Gastroesophageal sphincter (tissue), 4 donors: ENCODE measurements around the gene CYFIP1. TPM values are rescaled to one million over a fixed set of nuclear protein-coding genes. Genes with fewer than 3 reads are reported as not detected.

ENCODE experiments used
- ATAC-seq: fragments of 150-250 bp; one replicate; pipeline ENCODE4 v1.9.1; 2016; ENCODE audit warnings: mild to moderate bottlenecking, moderate library complexity
- H3K27ac ChIP-seq, 4 donors: fragments of 200-600 bp; sonication (generic) in 3 of 4; 1 replicate in 3 of 4; 2 replicates in 1 of 4; pipeline ENCODE4 v1.5.1; 2016 to 2019
- H3K27me3 ChIP-seq: fragments of 200-600 bp; sonication (generic); one replicate; pipeline ENCODE4 v1.5.1; 2019
- H3K36me3 ChIP-seq, 2 donors: fragments of 200-600 bp; sonication (generic); one replicate each; pipeline ENCODE4 v1.5.1; 2019; ENCODE audit warnings: control low read depth in 1 of 2
- H3K4me1 ChIP-seq, 3 donors: fragments of 200-600 bp; sonication (generic); 1 replicate in 2 of 3; 2 replicates in 1 of 3; pipeline ENCODE4 v1.5.1; 2016 to 2019; ENCODE audit warnings: control low read depth in 2 of 3
- H3K4me3 ChIP-seq, 2 donors: fragments of 200-600 bp; sonication (generic); one replicate each; pipeline ENCODE4 v1.5.1; 2019; ENCODE audit warnings: mild to moderate bottlenecking in 1 of 2, moderate library complexity in 1 of 2
- H3K9me3 ChIP-seq, 3 donors: fragments of 200-600 bp; sonication (generic); one replicate each; pipeline ENCODE4 v1.5.1; 2017 to 2019; ENCODE audit warnings: control low read depth in 2 of 3
- EP300 ChIP-seq: sonication (generic); formaldehyde crosslinking; IDR thresholded peaks from one replicate; pipeline ENCODE4 v1.6.1; 2017; ENCODE audit warnings: antibody characterized with exemption, mild to moderate bottlenecking
- POLR2A ChIP-seq, 2 donors: fragments of 450-650 bp; IDR thresholded peaks; one replicate each; pipeline ENCODE4 v1.6.1; 2017; ENCODE audit warnings: antibody characterized with exemption in 2 of 2, mild to moderate bottlenecking in 2 of 2, moderate library complexity in 1 of 2
- POLR2AphosphoS5 ChIP-seq: sonication (generic); formaldehyde crosslinking; IDR thresholded peaks from one replicate; pipeline ENCODE4 v1.6.1; 2017; ENCODE audit warnings: antibody characterized with exemption
- WGBS, 2 donors: methylation state at CpG; one replicate each; pipeline ENCODE4 v1.1.5; 2018; ENCODE audit warnings: low coverage in 1 of 2; 5-methylcytosine and 5-hydroxymethylcytosine counted together
- total RNA-seq, 4 donors: library from RNA; depleted of rRNA; stranded (reverse); fragments of >200 nt; gene quantifications; one replicate each; pipeline ENCODE4 v1.1.0, GENCODE V29; 2016
- TF ChIP-seq, protein P1 (sequence below), 4 experiments: fragments of 200-600 bp in 2 of 4; fragments of 450-650 bp in 2 of 4; sonication (generic) in 1 of 4; IDR thresholded peaks; one replicate each; pipeline ENCODE4 v1.5.1; 2017 to 2019; ENCODE audit warnings: antibody characterized with exemption in 4 of 4, mild to moderate bottlenecking in 2 of 4, moderate library complexity in 2 of 4

CYFIP1 gene
- 100 to 1,000 TPM in 2 of 4 donors, 10 to 100 TPM in 2; 82.3 to 116 (median 101) TPM for total RNA-seq

DNA sequence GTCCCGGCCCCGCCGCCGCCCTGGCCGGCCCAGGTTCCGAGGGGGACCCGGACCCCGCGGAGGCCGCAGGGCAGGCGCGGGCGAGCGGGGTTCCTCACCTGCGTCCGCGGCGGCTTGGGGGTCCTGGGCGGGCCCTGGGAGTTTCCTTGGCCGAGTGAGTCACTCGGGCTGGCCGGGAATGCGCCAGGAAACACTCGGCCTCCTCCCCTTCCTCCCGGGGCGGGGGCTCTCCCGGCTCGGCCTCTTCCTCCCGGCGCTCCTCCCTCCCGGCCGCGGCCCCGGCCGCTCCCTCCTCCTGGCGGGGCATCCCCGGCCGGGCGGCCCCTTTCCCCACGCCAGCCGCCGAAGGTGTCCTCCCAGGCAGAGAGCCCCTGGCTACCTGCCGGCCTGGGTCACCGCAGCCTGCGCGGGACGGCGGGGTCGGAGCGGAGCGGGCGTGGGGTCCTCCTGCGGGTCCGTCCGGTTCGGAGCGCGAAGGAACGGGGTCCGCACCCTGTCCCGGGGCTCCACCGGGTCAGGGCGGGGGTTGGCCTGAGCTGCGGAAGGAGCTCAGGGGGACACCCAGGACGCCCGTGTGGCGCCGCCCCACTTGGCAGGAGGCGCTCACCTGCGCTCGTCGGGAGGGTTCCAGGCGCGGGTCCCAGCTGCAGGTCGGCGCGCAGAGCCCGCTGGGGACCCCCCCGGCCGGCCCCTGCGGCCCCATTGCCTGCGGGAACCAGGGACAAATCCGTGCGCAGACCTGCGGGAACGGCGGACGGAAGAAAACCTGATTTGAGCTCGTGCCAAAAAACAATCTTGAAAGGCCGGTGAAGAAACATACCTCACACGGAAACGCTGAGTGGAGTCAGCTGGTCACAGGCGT is at the start of gene CYFIP1:
Gene CYFIP1, minus strand, starts transcription at position 180 of the 862 bp plus-strand sequence. CDS start 33,083 bp downstream, outside the sequence.
- Histone ChIP-seq H3K36me3 (no peaks in the 10 kb centered on the region), H3K4me1 (peaks cover 0 to 30% (median 5%) of the 10 kb centered on the region in 3 donors), H3K27me3 (no peaks in the 10 kb centered on the region), H3K9me3 (no peaks in the 10 kb centered on the region), H3K4me3 (peak within 1 kb of the TSS; percentile 49 to 96), H3K27ac (peak within 1 kb of the TSS; percentile 8 to 85 (median 82))
- TF ChIP-seq POLR2A (IDR thresholded peaks at IDR 0.05) (peak; percentile 45 to 52), POLR2AphosphoS5 (peak; percentile 81), EP300 (no peak)
- TF ChIP-seq, protein P1, sequence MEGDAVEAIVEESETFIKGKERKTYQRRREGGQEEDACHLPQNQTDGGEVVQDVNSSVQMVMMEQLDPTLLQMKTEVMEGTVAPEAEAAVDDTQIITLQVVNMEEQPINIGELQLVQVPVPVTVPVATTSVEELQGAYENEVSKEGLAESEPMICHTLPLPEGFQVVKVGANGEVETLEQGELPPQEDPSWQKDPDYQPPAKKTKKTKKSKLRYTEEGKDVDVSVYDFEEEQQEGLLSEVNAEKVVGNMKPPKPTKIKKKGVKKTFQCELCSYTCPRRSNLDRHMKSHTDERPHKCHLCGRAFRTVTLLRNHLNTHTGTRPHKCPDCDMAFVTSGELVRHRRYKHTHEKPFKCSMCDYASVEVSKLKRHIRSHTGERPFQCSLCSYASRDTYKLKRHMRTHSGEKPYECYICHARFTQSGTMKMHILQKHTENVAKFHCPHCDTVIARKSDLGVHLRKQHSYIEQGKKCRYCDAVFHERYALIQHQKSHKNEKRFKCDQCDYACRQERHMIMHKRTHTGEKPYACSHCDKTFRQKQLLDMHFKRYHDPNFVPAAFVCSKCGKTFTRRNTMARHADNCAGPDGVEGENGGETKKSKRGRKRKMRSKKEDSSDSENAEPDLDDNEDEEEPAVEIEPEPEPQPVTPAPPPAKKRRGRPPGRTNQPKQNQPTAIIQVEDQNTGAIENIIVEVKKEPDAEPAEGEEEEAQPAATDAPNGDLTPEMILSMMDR (IDR thresholded peaks at IDR 0.05): peak in 1 of 4 experiments; percentile 5
- ATAC-seq: peak; percentile 97
- 0 to 1% methylated on average over 2 to 9 of the region's 93 CpGs for WGBS, 2 donors

DNA sequence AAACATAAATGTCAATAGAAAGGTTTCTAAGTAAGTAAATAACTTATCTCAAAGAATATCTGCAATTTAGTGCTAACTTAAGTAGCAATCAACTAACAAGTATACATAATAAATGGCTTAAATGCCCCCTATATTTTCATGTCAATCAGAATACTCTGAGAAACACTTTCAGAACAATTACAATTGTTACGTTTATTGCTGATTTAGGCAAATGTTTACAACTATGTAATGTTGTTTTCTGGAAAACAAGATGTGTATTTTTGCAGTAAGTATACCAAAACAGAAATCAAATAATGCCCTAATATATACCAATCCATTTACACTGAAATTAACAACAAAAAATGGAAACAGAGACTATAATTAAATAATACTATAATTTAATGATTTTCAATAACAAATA is 46.0 kb upstream of the CYFIP1 start:
- Histone ChIP-seq H3K4me3 (no peak overlapping the region), H3K36me3 (peaks cover 9 to 100% of the 10 kb centered on the region in 2 donors), H3K4me1 (no peaks in the 10 kb centered on the region), H3K9me3 (no peaks in the 10 kb centered on the region), H3K27ac (no peak overlapping the region), H3K27me3 (no peaks in the 10 kb centered on the region)
- TF ChIP-seq, protein P1 (IDR thresholded peaks at IDR 0.05): no peak
- TF ChIP-seq EP300: no peak
- TF ChIP-seq POLR2A (IDR thresholded peaks at IDR 0.05): no peak
- TF ChIP-seq POLR2AphosphoS5: no peak
- 60 to 89% methylated on average over 1 of the region's 1 CpG for WGBS, 2 donors
- no peak for ATAC-seq

DNA sequence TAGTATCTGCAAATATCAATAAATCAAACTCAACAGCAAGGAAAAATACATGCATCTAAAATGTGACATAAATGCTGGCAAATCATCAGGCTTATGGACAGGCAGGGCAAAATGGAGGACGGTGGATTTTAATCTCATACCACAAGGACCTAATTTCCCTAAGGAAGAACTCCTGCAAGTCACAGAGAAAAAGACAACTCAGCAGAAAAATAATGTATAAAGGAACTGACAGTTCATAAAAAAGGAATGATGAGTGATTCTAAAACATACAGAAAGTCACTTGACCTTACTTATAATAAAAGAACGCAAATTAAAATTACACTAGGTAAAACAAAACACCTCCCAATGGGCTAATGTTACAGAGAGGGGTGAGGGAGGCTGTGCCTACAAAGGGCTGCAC is 42.0 kb upstream of the CYFIP1 start:
- Histone ChIP-seq H3K9me3 (no peaks in the 10 kb centered on the region), H3K4me1 (no peaks in the 10 kb centered on the region), H3K36me3 (peaks cover 12 to 100% of the 10 kb centered on the region in 2 donors), H3K4me3 (no peak overlapping the region), H3K27ac (no peak overlapping the region), H3K27me3 (no peaks in the 10 kb centered on the region)
- no peak for TF ChIP-seq POLR2A (IDR thresholded peaks at IDR 0.05)
- TF ChIP-seq, protein P1 (IDR thresholded peaks at IDR 0.05): no peak
- TF ChIP-seq POLR2AphosphoS5: no peak
- ATAC-seq: no peak
- WGBS, 2 donors: 81 to 100% methylated on average over 2 of the region's 2 CpGs

DNA sequence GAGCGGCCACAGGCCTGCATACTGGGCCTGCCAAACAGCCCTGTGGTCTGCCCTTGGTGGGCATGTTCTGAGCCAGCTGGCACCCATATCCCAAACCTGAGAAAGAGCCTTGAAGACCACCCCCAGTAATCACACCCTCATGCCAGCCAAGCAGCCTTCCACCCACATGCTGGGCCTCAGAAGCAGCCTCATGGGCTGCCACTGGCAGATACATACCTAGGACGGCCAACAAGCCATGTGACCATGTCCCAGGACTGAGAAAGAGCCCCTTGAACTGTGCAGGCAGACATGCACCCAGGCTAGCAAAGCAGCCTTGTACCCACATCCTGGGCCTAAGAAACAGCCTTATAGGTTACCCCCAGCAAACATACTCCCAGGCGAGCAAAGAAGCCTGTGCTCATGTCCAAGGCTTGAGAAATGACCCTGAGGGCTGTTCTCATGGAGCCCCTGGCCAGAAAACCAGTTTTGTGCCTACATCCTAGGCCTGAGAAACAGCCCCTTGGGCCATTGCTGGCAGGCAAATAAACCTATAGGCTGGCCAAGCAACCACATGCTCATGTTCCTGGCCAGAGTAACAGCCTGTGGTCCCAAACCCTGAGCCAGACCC is 34.3 kb upstream of the CYFIP1 start:
- WGBS, 2 donors: no CpG with 5 or more reads among the region's 3 CpGs
- no peak for ATAC-seq
- H3K4me1 ChIP-seq: no peaks in the 10 kb centered on the region
- TF ChIP-seq, protein P1 (IDR thresholded peaks at IDR 0.05): no peak
- no peak for TF ChIP-seq EP300
- no peaks in the 10 kb centered on the region for H3K27me3 ChIP-seq
- no peak overlapping the region for H3K4me3 ChIP-seq
- no peaks in the 10 kb centered on the region for H3K9me3 ChIP-seq
- no peak overlapping the region for H3K27ac ChIP-seq
- H3K36me3 ChIP-seq: peaks cover 0 to 100% of the 10 kb centered on the region in 2 donors
